SU-DHL-6 (cell line): ENCODE results near the gene BRCC3.

ENCODE experiments used
- H2AFZ ChIP-seq: fragments of 200-600 bp; sonication (generic); 2 replicates; pipeline ENCODE4 v1.6.1; 2014; ENCODE audit warnings: low read depth, mild to moderate bottlenecking, moderate library complexity, mixed read lengths, antibody characterized with exemption, low read length; ENCODE audit not compliant: severe bottlenecking
- H3F3A ChIP-seq: fragments of 200-600 bp; shearing (Covaris generic); 2 replicates; pipeline ENCODE4 v1.6.0; 2016; ENCODE audit warnings: antibody characterized with exemption, mild to moderate bottlenecking; ENCODE audit not compliant: insufficient read depth
- H3K27ac ChIP-seq: fragments of 200-600 bp; sonication (generic); 2 replicates; pipeline ENCODE4 v1.5.1; 2016; ENCODE audit warnings: low read depth, mild to moderate bottlenecking, low read length, moderate library complexity, mixed read lengths
- H3K27me3 ChIP-seq: fragments of 200-600 bp; sonication (generic), shearing (Covaris generic); 2 replicates; pipeline ENCODE4 v1.6.0; 2014; ENCODE audit warnings: mild to moderate bottlenecking, low read length
- H3K36me3 ChIP-seq: fragments of 200-600 bp; sonication (generic); 2 replicates; pipeline ENCODE4 v1.6.1; 2014; ENCODE audit warnings: mild to moderate bottlenecking, low read length, mixed read lengths
- H3K4me2 ChIP-seq: fragments of 300-600, 200-600 bp; shearing (Covaris generic), sonication (generic); 2 replicates; pipeline ENCODE4 v1.6.0; 2014; ENCODE audit warnings: low read length, low read depth, mild to moderate bottlenecking; ENCODE audit not compliant: poor library complexity, severe bottlenecking
- H3K4me3 ChIP-seq: fragments of 200-600 bp; sonication (generic); 2 replicates; pipeline ENCODE4 v1.5.1; 2014; ENCODE audit warnings: antibody characterized with exemption, low read length, mild to moderate bottlenecking, mixed read lengths; ENCODE audit not compliant: insufficient read depth, poor library complexity, severe bottlenecking
- H3K79me2 ChIP-seq: fragments of 200-600 bp; sonication (generic); 2 replicates; pipeline ENCODE4 v1.6.1; 2014; ENCODE audit warnings: mild to moderate bottlenecking, low read length, moderate library complexity; ENCODE audit not compliant: insufficient read depth
- H3K9ac ChIP-seq: fragments of 200-600 bp; sonication (generic); 2 replicates; pipeline ENCODE4 v1.7.0; 2014; ENCODE audit warnings: mild to moderate bottlenecking, low read length
- H3K9me2 ChIP-seq: fragments of 200-600 bp; sonication (generic); replicated peaks from 2 replicates; pipeline ENCODE4 v1.6.1; 2014; ENCODE audit warnings: low read length; ENCODE audit not compliant: insufficient read depth
- H3K9me3 ChIP-seq: fragments of 200-600 bp; sonication (generic); 2 replicates; pipeline ENCODE4 v1.6.1; 2014; ENCODE audit warnings: low read length, mixed read lengths; ENCODE audit not compliant: insufficient read depth
- H4K20me1 ChIP-seq: fragments of 200-600 bp; sonication (generic); 2 replicates; pipeline ENCODE4 v1.6.1; 2014; ENCODE audit warnings: low read depth, mild to moderate bottlenecking, antibody characterized with exemption, low read length, moderate library complexity, mixed read lengths
- EZH2phosphoT487 ChIP-seq: fragments of 200-600 bp; sonication (generic), shearing (Covaris generic); conservative IDR thresholded peaks from 2 replicates; pipeline ENCODE4 v1.6.1; 2018; ENCODE audit warnings: mild to moderate bottlenecking, antibody characterized with exemption, low read length, moderate library complexity, mixed read lengths
- TF ChIP-seq, protein P1 (sequence below): fragments of 200-600 bp; sonication (generic); IDR thresholded peaks from one replicate; pipeline ENCODE4 v1.5.1; 2017; ENCODE audit warnings: antibody characterized with exemption, mild to moderate bottlenecking, low read length, moderate library complexity; ENCODE audit not compliant: insufficient read depth, poor library complexity, severe bottlenecking

The BRCC3 gene

DNA sequence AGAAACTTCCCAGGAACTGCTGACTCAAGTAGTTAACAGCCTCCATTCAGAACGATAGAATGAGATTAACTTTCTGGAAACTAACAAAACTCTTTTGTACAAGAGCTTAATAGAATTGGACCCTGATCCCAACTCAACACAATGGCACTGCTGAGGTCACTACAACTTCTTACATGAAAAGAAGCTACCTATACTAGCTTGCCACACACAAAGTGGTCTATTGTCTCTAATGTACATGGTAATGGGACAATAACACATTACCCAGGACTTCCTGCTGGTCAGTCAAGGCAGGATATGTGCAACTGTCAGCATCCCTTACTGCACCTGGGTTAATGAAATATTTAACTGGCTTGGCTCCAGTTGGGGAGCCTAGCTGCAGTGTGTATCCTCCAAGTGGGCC is 56.2 kb downstream of the BRCC3 start:
- H3K27me3 ChIP-seq = no peaks in the 10 kb centered on the region

DNA sequence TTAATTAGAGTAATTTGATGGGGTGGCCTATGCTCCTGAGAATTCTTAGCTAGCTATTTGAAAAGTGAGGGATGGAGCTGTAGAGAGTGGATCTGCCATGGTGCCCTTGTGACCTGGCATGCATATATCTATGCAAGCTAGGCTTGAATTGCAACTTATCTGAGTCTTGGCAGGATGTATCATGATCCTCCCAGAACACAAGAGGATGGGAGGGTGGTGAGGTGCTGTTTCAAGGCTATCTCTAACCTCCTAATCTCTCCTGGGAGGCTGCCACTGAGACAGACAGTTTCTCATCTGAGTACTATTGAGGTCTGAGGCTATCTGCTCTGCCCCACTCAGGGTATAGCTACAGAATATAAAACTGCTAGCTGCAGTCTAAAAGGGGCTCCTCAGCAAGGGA is 56.6 kb downstream of the BRCC3 start:
- Histone ChIP-seq H3K36me3 (no peaks in the 10 kb centered on the region), H3K79me2 (no peaks in the 10 kb centered on the region), H3K4me3 (no peak overlapping the region), H4K20me1 (no peaks in the 10 kb centered on the region), H3K27me3 (no peaks in the 10 kb centered on the region), H3K9me3 (no peaks in the 10 kb centered on the region), H3K27ac (no peak overlapping the region), H3K4me2 (no peak overlapping the region), H3K9me2 (no peaks in the 10 kb centered on the region), H2AFZ (no peak overlapping the region), H3F3A (no peaks in the 10 kb centered on the region), H3K9ac (no peak overlapping the region)
- TF ChIP-seq EZH2phosphoT487 = no peak
- TF ChIP-seq, protein P1, sequence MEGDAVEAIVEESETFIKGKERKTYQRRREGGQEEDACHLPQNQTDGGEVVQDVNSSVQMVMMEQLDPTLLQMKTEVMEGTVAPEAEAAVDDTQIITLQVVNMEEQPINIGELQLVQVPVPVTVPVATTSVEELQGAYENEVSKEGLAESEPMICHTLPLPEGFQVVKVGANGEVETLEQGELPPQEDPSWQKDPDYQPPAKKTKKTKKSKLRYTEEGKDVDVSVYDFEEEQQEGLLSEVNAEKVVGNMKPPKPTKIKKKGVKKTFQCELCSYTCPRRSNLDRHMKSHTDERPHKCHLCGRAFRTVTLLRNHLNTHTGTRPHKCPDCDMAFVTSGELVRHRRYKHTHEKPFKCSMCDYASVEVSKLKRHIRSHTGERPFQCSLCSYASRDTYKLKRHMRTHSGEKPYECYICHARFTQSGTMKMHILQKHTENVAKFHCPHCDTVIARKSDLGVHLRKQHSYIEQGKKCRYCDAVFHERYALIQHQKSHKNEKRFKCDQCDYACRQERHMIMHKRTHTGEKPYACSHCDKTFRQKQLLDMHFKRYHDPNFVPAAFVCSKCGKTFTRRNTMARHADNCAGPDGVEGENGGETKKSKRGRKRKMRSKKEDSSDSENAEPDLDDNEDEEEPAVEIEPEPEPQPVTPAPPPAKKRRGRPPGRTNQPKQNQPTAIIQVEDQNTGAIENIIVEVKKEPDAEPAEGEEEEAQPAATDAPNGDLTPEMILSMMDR = no peak

More for the DNA sequence above, 56.2 kb downstream of the BRCC3 start:
- Histone ChIP-seq H3K36me3 (no peaks in the 10 kb centered on the region), H3K9me3 (no peaks in the 10 kb centered on the region), H3K4me3 (no peak overlapping the region), H4K20me1 (no peaks in the 10 kb centered on the region), H3K4me2 (no peak overlapping the region), H3K9ac (no peak overlapping the region), H3K9me2 (no peaks in the 10 kb centered on the region), H3K27ac (no peak overlapping the region), H3F3A (no peaks in the 10 kb centered on the region), H2AFZ (no peak overlapping the region), H3K79me2 (no peaks in the 10 kb centered on the region)
- TF ChIP-seq, protein P1 = no peak
- TF ChIP-seq EZH2phosphoT487 = no peak

DNA sequence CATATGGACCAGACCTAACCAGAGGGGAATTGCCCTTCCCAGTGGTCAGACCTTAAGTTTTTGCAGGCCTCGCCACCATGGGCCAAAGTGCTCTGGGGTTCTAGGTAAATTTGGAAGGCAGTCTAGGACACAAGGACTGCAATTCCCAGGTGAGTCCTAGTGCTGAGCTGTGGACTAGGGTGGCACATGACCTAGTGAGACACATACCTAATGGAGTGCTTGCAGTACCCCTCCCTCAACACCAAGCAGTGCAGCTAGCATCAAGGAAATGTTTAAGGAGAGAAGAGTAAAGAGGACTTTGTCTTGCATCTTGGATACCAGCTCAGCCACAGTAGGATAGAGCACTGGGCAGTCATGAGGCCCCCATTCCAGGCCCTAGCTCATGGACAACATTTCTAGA is 60.8 kb downstream of the BRCC3 start:
- Histone ChIP-seq H2AFZ (no peak overlapping the region), H3K27me3 (no peaks in the 10 kb centered on the region), H3K9me2 (no peaks in the 10 kb centered on the region), H3F3A (no peaks in the 10 kb centered on the region), H3K36me3 (no peaks in the 10 kb centered on the region), H3K9me3 (no peaks in the 10 kb centered on the region), H3K9ac (no peak overlapping the region), H3K4me3 (no peak overlapping the region), H3K4me2 (no peak overlapping the region), H3K27ac (no peak overlapping the region), H4K20me1 (no peaks in the 10 kb centered on the region), H3K79me2 (no peaks in the 10 kb centered on the region)
- TF ChIP-seq, protein P1 = no peak
- TF ChIP-seq EZH2phosphoT487 = no peak
